ENCODE measurements around the gene KCNK7. TPM values are rescaled to one million over a fixed set of nuclear protein-coding genes. Genes with fewer than 3 reads are reported as not detected.
"Not testable (repeated sequence)": the region's sequence is repeated elsewhere in the genome, so short reads cannot be mapped to it uniquely, and the experiment has no call there.

Gene KCNK7
- total RNA-seq, 4 donors from 2014 or later = 0.99 to 1.2 (median 1.2) TPM

- no peak for DNase-seq (ENCODE audit: extremely low spot score)
- Histone ChIP-seq H3K4me3 (peak overlapping the region; percentile 78 to 98 (median 88)), H3K27ac (replicated peaks in 1 of 4) (peak overlapping the region; percentile 95 to 99 (median 96)), H3K4me1 (peaks cover 57 to 85% (median 71%) of the 10 kb centered on the region in 4 donors), H3K27me3 (no peaks in the 10 kb centered on the region), H3K36me3 (peaks cover 0 to 2% (median 0%) of the 10 kb centered on the region in 4 donors), H3K9me3 (no peaks in the 10 kb centered on the region)
- 54% methylated on average over 8 of the region's 9 CpGs for whole genome bisulfite sequencing
- no peak for TF ChIP-seq POLR2A (IDR thresholded peaks at IDR 0.05; ENCODE audit: low read depth)
- TF ChIP-seq CTCF (IDR thresholded peaks at IDR 0.05) = no peak
- TF ChIP-seq EP300 (IDR thresholded peaks at IDR 0.05) = no peak
- no peak for TF ChIP-seq POLR2AphosphoS5 (IDR thresholded peaks at IDR 0.05)
- intact Hi-C loops (cut with DNase I) = loop anchor here (2.0 kb wide), 1 partner anchor 31 kb away; no protein-coding TSS in a partner anchor
Measured at GRCh38 chr11:65571420-65571819, 24.2 kb downstream of the KCNK7 start.

GRCh38 chr11:65569973-65570918, 25.4 kb downstream of the KCNK7 start, which contains the start of gene ZNRD2:
Gene ZNRD2, plus strand, starts transcription at chr11:65570477. Its CDS starts 15 bp downstream, at chr11:65570492.
- TF ChIP-seq POLR2A (IDR thresholded peaks at IDR 0.05; ENCODE audit: low read depth) (peak; percentile 50), EP300 (IDR thresholded peaks at IDR 0.05) (peak; percentile 75), POLR2AphosphoS5 (IDR thresholded peaks at IDR 0.05) (peak in 1 of 2 donors; percentile 99), CTCF (IDR thresholded peaks at IDR 0.05) (peak; percentile 40 to 44 (median 40))
- WGBS = 3% methylated on average over 5 of the region's 89 CpGs
- Histone ChIP-seq H3K9me3 (no peaks in the 10 kb centered on the region), H3K4me1 (peaks cover 57 to 80% (median 65%) of the 10 kb centered on the region in 4 donors), H3K36me3 (peaks cover 0 to 2% (median 0%) of the 10 kb centered on the region in 4 donors), H3K27me3 (no peaks in the 10 kb centered on the region), H3K4me3 (peak within 1 kb of the TSS; percentile 78 to 98 (median 88)), H3K27ac (replicated peaks in 1 of 4) (peak within 1 kb of the TSS; percentile 95 to 99 (median 96))
- intact Hi-C loops (cut with DNase I) = loop anchor here (2.0 kb wide), 1 partner anchor 29 kb away; no protein-coding TSS in a partner anchor
- DNase-seq (ENCODE audit: extremely low spot score) = peak; percentile 100

GRCh38 chr11:65569164-65569972, 26.2 kb downstream of the KCNK7 start:
- Histone ChIP-seq H3K9me3 (no peaks in the 10 kb centered on the region), H3K4me1 (peaks cover 50 to 71% (median 58%) of the 10 kb centered on the region in 4 donors), H3K36me3 (peaks cover 0 to 2% (median 0%) of the 10 kb centered on the region in 4 donors), H3K27ac (replicated peaks in 1 of 4) (peak overlapping the region; percentile 95 to 99 (median 96)), H3K4me3 (peak overlapping the region; percentile 78 to 98 (median 88)), H3K27me3 (no peaks in the 10 kb centered on the region)
- DNase-seq (ENCODE audit: extremely low spot score) = no peak
- intact Hi-C loops (cut with DNase I) = no loop called here
- 9% methylated on average over 21 of the region's 28 CpGs for WGBS
- no peak for TF ChIP-seq CTCF (IDR thresholded peaks at IDR 0.05)
- no peak for TF ChIP-seq EP300 (IDR thresholded peaks at IDR 0.05)
- no peak for TF ChIP-seq POLR2A (IDR thresholded peaks at IDR 0.05; ENCODE audit: low read depth)
- TF ChIP-seq POLR2AphosphoS5 (IDR thresholded peaks at IDR 0.05) = no peak

- 88% methylated on average over 7 of the region's 7 CpGs for WGBS
- peaks cover 0 to 2% (median 0%) of the 10 kb centered on the region in 4 donors for H3K36me3 ChIP-seq
- DNase-seq (ENCODE audit: extremely low spot score) = no peak
- intact Hi-C loops (cut with DNase I) = no loop called here
- TF ChIP-seq POLR2A (IDR thresholded peaks at IDR 0.05; ENCODE audit: low read depth) = no peak
- TF ChIP-seq EP300 (IDR thresholded peaks at IDR 0.05) = no peak
- no peak for TF ChIP-seq CTCF (IDR thresholded peaks at IDR 0.05)
- no peak for TF ChIP-seq POLR2AphosphoS5 (IDR thresholded peaks at IDR 0.05)
- peaks cover 28 to 46% (median 36%) of the 10 kb centered on the region in 4 donors for H3K4me1 ChIP-seq
- H3K4me3 ChIP-seq = no peak overlapping the region
- no peaks in the 10 kb centered on the region for H3K9me3 ChIP-seq
- H3K27ac ChIP-seq (replicated peaks in 1 of 4) = peak overlapping the region; percentile 20 to 96 (median 31)
- H3K27me3 ChIP-seq = no peaks in the 10 kb centered on the region
Measured at GRCh38 chr11:65565624-65566453, 29.8 kb downstream of the KCNK7 start.

- intact Hi-C loops (cut with DNase I); H3K9me3 ChIP-seq; DNase-seq (ENCODE audit: extremely low spot score); H3K27me3 ChIP-seq; H3K4me3 ChIP-seq; H3K36me3 ChIP-seq: not testable (repeated sequence)
- H3K4me1 ChIP-seq = peaks cover 33 to 50% (median 40%) of the 10 kb centered on the region in 4 donors
- H3K27ac ChIP-seq (replicated peaks in 1 of 4) = peak overlapping the region; percentile 20 to 96 (median 32)
- WGBS = 84% methylated on average over 11 of the region's 12 CpGs
Measured at GRCh38 chr11:65564879-65565559, 30.6 kb downstream of the KCNK7 start.
